Natural killer cell treated with Interleukin-12 subunit alpha and Interleukin-12 subunit beta and Interleukin-15 and Interleukin-18, amount 100 ng/mL, for 72 hours (primary cell): ENCODE measurements around the gene DBX1. TPM values are rescaled to one million over a fixed set of nuclear protein-coding genes. Genes with fewer than 3 reads are reported as not detected.

Source experiments
- ATAC-seq, 2 donors: fragments of 150-1000 bp; cut with Tn5 transposase in 1 of 2; sonication (Bioruptor Pico), chemical (Tn5 transposase) in 1 of 2; 2 replicates each; pipeline ENCODE4 v1.10.0; 2021
- DNase-seq: peaks from one replicate; pipeline ENCODE4 v3.0.0; 2022; ENCODE audit warnings: low spot score
- H3K27ac Mint-ChIP-seq, 2 donors: 1 replicate in 1 of 2; 2 replicates in 1 of 2; pipeline ENCODE4 v1.8.0; 2022; ENCODE audit warnings: mixed read lengths in 2 of 2, mild to moderate bottlenecking in 1 of 2, moderate library complexity in 1 of 2
- H3K27me3 Mint-ChIP-seq, 2 donors: 1 replicate in 1 of 2; 2 replicates in 1 of 2; pipeline ENCODE4 v1.8.0; 2022; ENCODE audit warnings: mixed read lengths in 2 of 2
- H3K36me3 Mint-ChIP-seq: one replicate; pipeline ENCODE4 v1.8.0; 2022; ENCODE audit warnings: mixed read lengths
- H3K4me1 Mint-ChIP-seq, 2 donors: 1 replicate in 1 of 2; 2 replicates in 1 of 2; pipeline ENCODE4 v1.8.0; 2022; ENCODE audit warnings: low read depth in 2 of 2, mixed read lengths in 2 of 2, mild to moderate bottlenecking in 1 of 2
- H3K4me3 Mint-ChIP-seq: one replicate; pipeline ENCODE4 v1.8.0; 2022; ENCODE audit warnings: mixed read lengths
- H3K9me3 Mint-ChIP-seq: 2 replicates; pipeline ENCODE4 v1.8.0; 2022; ENCODE audit warnings: mixed read lengths
- total RNA-seq, 2 donors: library from RNA; stranded (reverse); gene quantifications; one replicate each; pipeline ENCODE4 v1.2.3, GENCODE V29; 2022

The DBX1 gene
- total RNA-seq, 2 donors from 2014 or later, result not detected

- ATAC-seq (no peak), DNase-seq (no peak)
- no peaks in the 10 kb centered on the region for H3K36me3 Mint-ChIP-seq
- no peaks in the 10 kb centered on the region for H3K4me1 Mint-ChIP-seq
- H3K4me3 Mint-ChIP-seq, result no peak overlapping the region
- peaks cover 35 to 62% of the 10 kb centered on the region in 2 donors for H3K27me3 Mint-ChIP-seq
- no peak overlapping the region for H3K27ac Mint-ChIP-seq
- peaks cover 3% of the 10 kb centered on the region for H3K9me3 Mint-ChIP-seq
These were observed 18.7 kb upstream of the DBX1 start for GRCh38 chr11:20178976-20179375.

- H3K27ac Mint-ChIP-seq, result no peak overlapping the region
- no peak overlapping the region for H3K4me3 Mint-ChIP-seq
- no peaks in the 10 kb centered on the region for H3K4me1 Mint-ChIP-seq
- peaks cover 31 to 54% of the 10 kb centered on the region in 2 donors for H3K27me3 Mint-ChIP-seq
- no peaks in the 10 kb centered on the region for H3K36me3 Mint-ChIP-seq
- ATAC-seq (no peak), DNase-seq (no peak)
- H3K9me3 Mint-ChIP-seq, result peaks cover 3% of the 10 kb centered on the region
These were observed 16.9 kb upstream of the DBX1 start for GRCh38 chr11:20177136-20177535.

- H3K36me3 Mint-ChIP-seq, result no peaks in the 10 kb centered on the region
- DNase-seq (no peak), ATAC-seq (no peak)
- H3K27me3 Mint-ChIP-seq, result peaks cover 33 to 41% of the 10 kb centered on the region in 2 donors
- H3K9me3 Mint-ChIP-seq, result peaks cover 3% of the 10 kb centered on the region
- H3K4me3 Mint-ChIP-seq, result no peak overlapping the region
- no peaks in the 10 kb centered on the region for H3K4me1 Mint-ChIP-seq
- no peak overlapping the region for H3K27ac Mint-ChIP-seq
These were observed 12.6 kb upstream of the DBX1 start for GRCh38 chr11:20172721-20173447.

- Mint-ChIP-seq H3K36me3 (peaks cover 5% of the 10 kb centered on the region), H3K27me3 (peaks cover 58 to 86% of the 10 kb centered on the region in 2 donors), H3K27ac (no peak overlapping the region), H3K9me3 (no peaks in the 10 kb centered on the region), H3K4me1 (peaks cover 9 to 11% of the 10 kb centered on the region in 2 donors), H3K4me3 (no peak overlapping the region)
- DNase-seq, result no peak
- ATAC-seq, result no peak
These were observed 3.7 kb upstream of the DBX1 start for GRCh38 chr11:20163783-20164481.

- ATAC-seq (no peak), DNase-seq (no peak)
- H3K4me3 Mint-ChIP-seq, result no peak overlapping the region
- peaks cover 15 to 19% of the 10 kb centered on the region in 2 donors for H3K4me1 Mint-ChIP-seq
- no peak overlapping the region for H3K27ac Mint-ChIP-seq
- H3K9me3 Mint-ChIP-seq, result no peaks in the 10 kb centered on the region
- peaks cover 12% of the 10 kb centered on the region for H3K36me3 Mint-ChIP-seq
- H3K27me3 Mint-ChIP-seq, result peaks cover 66 to 91% of the 10 kb centered on the region in 2 donors
These were observed 2.8 kb upstream of the DBX1 start for GRCh38 chr11:20162824-20163782.

- no peak for ATAC-seq
- Mint-ChIP-seq H3K36me3 (peaks cover 18% of the 10 kb centered on the region), H3K9me3 (no peaks in the 10 kb centered on the region), H3K4me3 (no peak overlapping the region), H3K27ac (no peak overlapping the region), H3K4me1 (peaks cover 22 to 27% of the 10 kb centered on the region in 2 donors), H3K27me3 (peaks cover 68 to 91% of the 10 kb centered on the region in 2 donors)
- DNase-seq, result no peak
These were observed 1.9 kb upstream of the DBX1 start for GRCh38 chr11:20161923-20162744.

DNA sequence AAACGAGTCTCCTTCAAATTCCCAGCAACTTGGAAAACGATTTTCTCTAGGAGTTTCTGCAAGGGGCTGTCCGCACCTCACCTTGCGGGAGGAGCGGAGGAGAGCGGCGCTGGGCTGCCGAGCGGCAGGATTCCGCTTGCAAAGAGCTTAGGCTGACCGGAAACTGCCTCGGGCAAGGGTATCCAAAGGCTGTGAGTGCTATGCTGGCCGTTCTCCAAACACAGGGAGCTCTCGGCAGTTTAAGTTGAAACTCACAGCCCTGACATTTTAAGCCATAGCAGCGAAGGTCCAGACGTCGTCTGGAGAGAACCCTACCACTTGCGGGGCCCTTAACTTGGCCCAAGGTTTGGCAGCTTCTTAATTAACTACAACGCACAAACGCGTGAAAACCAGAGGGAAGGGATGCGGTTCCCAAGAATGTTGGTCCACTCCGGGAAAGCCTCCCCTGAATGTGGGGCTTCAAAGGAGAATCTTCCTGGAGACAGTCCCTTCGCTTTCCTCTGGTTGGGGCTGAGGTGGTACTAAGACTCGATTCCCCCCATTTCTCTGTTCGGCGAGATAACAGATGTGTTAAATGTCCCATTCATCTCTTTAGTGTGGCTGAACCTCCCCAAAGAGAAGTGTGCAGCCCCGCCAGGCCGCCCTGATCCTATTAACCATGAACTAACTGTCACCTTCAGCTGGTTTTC, 1.1 kb upstream of the DBX1 start:
- no peak for DNase-seq
- Mint-ChIP-seq H3K9me3 (no peaks in the 10 kb centered on the region), H3K4me1 (peaks cover 22 to 28% of the 10 kb centered on the region in 2 donors), H3K27ac (no peak overlapping the region), H3K27me3 (peaks cover 63 to 85% of the 10 kb centered on the region in 2 donors), H3K36me3 (peaks cover 18% of the 10 kb centered on the region), H3K4me3 (no peak overlapping the region)
- no peak for ATAC-seq

GRCh38 chr11:20159466-20160381, 551 bp downstream of the DBX1 start:
- no peaks in the 10 kb centered on the region for H3K9me3 Mint-ChIP-seq
- peaks cover 29 to 34% of the 10 kb centered on the region in 2 donors for H3K4me1 Mint-ChIP-seq
- H3K36me3 Mint-ChIP-seq, result peaks cover 22% of the 10 kb centered on the region
- no peak overlapping the region for H3K27ac Mint-ChIP-seq
- DNase-seq, result no peak
- H3K27me3 Mint-ChIP-seq, result peaks cover 69 to 84% of the 10 kb centered on the region in 2 donors
- no peak overlapping the region for H3K4me3 Mint-ChIP-seq
- ATAC-seq, result no peak

GRCh38 chr11:20158597-20159257, 1.5 kb downstream of the DBX1 start:
- no peak overlapping the region for H3K27ac Mint-ChIP-seq
- peaks cover 65 to 78% of the 10 kb centered on the region in 2 donors for H3K27me3 Mint-ChIP-seq

GRCh38 chr11:20157728-20158127, 2.5 kb downstream of the DBX1 start:
- H3K27ac Mint-ChIP-seq, result no peak overlapping the region
- peak overlapping the region; percentile 73 for H3K4me3 Mint-ChIP-seq

More at GRCh38 chr11:20158597-20159257, 1.5 kb downstream of the DBX1 start:
- H3K36me3 Mint-ChIP-seq, result peaks cover 22% of the 10 kb centered on the region
- DNase-seq, result no peak
- H3K9me3 Mint-ChIP-seq, result no peaks in the 10 kb centered on the region
- H3K4me3 Mint-ChIP-seq, result no peak overlapping the region
- H3K4me1 Mint-ChIP-seq, result peaks cover 29 to 34% of the 10 kb centered on the region in 2 donors
- ATAC-seq, result peak in 1 of 2 donors; percentile 14

GRCh38 chr11:20156876-20157613, 3.2 kb downstream of the DBX1 start:
- DNase-seq, result no peak
- H3K9me3 Mint-ChIP-seq, result no peaks in the 10 kb centered on the region
- H3K27me3 Mint-ChIP-seq, result peaks cover 55 to 71% of the 10 kb centered on the region in 2 donors
- no peak overlapping the region for H3K27ac Mint-ChIP-seq
- peak overlapping the region; percentile 73 for H3K4me3 Mint-ChIP-seq
- H3K4me1 Mint-ChIP-seq, result peaks cover 24 to 25% of the 10 kb centered on the region in 2 donors
- peaks cover 22% of the 10 kb centered on the region for H3K36me3 Mint-ChIP-seq
- no peak for ATAC-seq

More at GRCh38 chr11:20157728-20158127, 2.5 kb downstream of the DBX1 start:
- ATAC-seq (no peak), DNase-seq (no peak)
- Mint-ChIP-seq H3K36me3 (peaks cover 22% of the 10 kb centered on the region), H3K4me1 (peaks cover 24 to 25% of the 10 kb centered on the region in 2 donors), H3K9me3 (no peaks in the 10 kb centered on the region), H3K27me3 (peaks cover 60 to 78% of the 10 kb centered on the region in 2 donors)
